Measurements from ENCODE around the gene PTEN. TPM values are rescaled to one million over a fixed set of nuclear protein-coding genes. Genes with fewer than 3 reads are reported as not detected.

The PTEN gene
- total RNA-seq, 6 experiments from 2014 or later, result 49.3 to 72.7 (median 63.5) TPM

DNA sequence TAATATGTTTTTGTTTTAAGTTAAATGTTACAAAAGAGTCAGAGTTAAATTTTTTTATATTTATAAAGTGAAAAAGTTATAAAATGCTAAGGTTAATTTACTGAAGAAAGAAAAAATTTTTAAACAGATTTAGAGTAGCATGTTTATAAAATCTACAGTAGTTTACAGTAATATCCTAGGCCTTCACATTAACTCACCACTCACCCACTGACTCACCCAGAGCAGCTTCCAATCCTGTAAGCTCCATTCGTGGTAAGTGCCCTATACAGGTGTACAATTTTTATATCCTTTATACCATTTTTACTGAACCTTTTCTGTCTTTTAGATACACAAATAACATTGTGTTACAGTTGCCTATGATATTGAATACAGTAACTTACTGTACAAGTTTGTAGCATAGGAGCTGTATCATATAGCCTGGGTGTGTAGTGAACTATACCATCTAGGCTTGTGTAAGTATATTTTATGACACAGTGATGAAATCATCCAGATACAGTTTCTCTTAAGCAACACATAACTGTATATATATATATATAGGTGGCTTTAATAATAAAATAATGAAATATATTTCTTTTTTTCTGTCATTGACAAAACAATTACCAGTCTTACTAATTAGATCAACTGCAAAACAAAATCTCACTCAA, 79.6 kb downstream of the PTEN start:
- Mint-ChIP-seq H3K36me3 (ENCODE audit: low read depth) (peaks cover 42% of the 10 kb centered on the region), H3K4me1 (ENCODE audit: low read depth) (peaks cover 60% of the 10 kb centered on the region), H3K9me3 (no peaks in the 10 kb centered on the region), H3K27me3 (ENCODE audit: insufficient read depth) (peaks cover 1% of the 10 kb centered on the region), H3K27ac (no peak overlapping the region), H3K4me3 (no peak overlapping the region)
- no peak for DNase-seq
- TF ChIP-seq, protein P1, sequence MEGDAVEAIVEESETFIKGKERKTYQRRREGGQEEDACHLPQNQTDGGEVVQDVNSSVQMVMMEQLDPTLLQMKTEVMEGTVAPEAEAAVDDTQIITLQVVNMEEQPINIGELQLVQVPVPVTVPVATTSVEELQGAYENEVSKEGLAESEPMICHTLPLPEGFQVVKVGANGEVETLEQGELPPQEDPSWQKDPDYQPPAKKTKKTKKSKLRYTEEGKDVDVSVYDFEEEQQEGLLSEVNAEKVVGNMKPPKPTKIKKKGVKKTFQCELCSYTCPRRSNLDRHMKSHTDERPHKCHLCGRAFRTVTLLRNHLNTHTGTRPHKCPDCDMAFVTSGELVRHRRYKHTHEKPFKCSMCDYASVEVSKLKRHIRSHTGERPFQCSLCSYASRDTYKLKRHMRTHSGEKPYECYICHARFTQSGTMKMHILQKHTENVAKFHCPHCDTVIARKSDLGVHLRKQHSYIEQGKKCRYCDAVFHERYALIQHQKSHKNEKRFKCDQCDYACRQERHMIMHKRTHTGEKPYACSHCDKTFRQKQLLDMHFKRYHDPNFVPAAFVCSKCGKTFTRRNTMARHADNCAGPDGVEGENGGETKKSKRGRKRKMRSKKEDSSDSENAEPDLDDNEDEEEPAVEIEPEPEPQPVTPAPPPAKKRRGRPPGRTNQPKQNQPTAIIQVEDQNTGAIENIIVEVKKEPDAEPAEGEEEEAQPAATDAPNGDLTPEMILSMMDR (IDR thresholded peaks at IDR 0.05), result no peak

DNA sequence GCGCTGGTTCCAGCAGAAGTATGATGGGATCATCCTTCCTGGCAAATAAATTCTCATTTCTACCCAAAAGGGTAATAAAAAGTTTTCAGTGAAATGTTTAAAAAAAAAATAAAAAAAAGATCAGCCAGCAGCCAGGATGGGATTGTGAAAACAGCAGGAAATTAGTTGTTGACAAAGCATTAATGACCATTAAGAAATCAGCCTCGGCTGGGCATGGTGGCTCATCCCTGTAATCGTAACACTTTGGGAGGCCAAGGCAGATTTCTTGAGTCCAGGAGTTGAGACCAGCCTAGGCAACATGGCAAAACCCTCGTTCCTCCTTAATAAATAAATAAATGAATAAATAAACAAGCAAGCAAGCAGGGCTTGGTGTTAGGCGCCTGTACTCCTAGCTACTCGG, 82.6 kb downstream of the PTEN start:
- H3K9me3 Mint-ChIP-seq, result no peaks in the 10 kb centered on the region
- TF ChIP-seq, protein P1 (IDR thresholded peaks at IDR 0.05), result no peak
- DNase-seq, result no peak
- H3K4me1 Mint-ChIP-seq (ENCODE audit: low read depth), result peaks cover 46% of the 10 kb centered on the region
- H3K36me3 Mint-ChIP-seq (ENCODE audit: low read depth), result peaks cover 37% of the 10 kb centered on the region
- no peak overlapping the region for H3K4me3 Mint-ChIP-seq
- no peak overlapping the region for H3K27ac Mint-ChIP-seq
- H3K27me3 Mint-ChIP-seq (ENCODE audit: insufficient read depth), result peaks cover 1% of the 10 kb centered on the region

DNA sequence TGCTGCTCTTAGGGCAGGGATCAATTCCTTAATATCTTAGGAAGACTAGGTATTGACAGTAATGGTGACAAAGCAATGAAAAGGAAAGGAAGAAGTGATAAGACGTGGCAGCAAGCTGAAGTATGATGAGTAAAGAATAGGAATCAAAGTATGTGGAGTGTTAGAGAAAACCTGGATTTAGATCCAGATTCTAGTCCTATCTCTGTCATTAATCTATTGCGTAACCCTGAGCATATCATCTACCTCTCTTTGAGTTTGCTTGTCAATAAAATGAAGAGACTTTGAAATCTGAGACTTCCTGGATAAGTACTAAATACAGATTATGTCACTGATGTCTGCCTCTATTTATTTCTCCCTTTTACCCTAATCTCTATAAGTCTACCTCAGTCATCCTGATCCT, 89.2 kb downstream of the PTEN start:
- H3K9me3 Mint-ChIP-seq, result no peaks in the 10 kb centered on the region
- peaks cover 42% of the 10 kb centered on the region for H3K36me3 Mint-ChIP-seq (ENCODE audit: low read depth)
- no peak for DNase-seq
- peaks cover 24% of the 10 kb centered on the region for H3K4me1 Mint-ChIP-seq (ENCODE audit: low read depth)
- TF ChIP-seq, protein P1 (IDR thresholded peaks at IDR 0.05), result no peak
- H3K4me3 Mint-ChIP-seq, result no peak overlapping the region
- peaks cover 4% of the 10 kb centered on the region for H3K27me3 Mint-ChIP-seq (ENCODE audit: insufficient read depth)
- H3K27ac Mint-ChIP-seq, result peak overlapping the region; percentile 5; the same call in 1 of the 2 replicates

DNA sequence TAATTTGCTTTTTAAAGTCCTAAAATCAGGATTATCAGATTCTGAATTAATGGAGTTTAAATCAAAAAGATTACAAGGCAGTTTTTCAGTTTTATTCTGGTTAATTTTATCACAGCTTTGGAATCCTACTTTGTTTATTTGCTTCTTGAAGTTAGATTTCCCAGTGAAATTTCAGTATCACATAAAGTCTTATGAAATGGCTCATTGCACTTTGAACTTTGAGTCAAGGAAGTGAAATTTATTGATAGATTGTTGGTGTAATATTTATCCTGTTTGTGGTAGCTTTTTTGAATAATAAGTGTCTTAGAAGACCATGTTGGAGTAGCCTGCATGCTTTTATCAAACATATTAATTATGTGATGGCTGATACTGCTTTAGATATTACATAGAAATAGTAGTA, 92.6 kb downstream of the PTEN start:
- peaks cover 40% of the 10 kb centered on the region for H3K36me3 Mint-ChIP-seq (ENCODE audit: low read depth)
- H3K27ac Mint-ChIP-seq, result no peak overlapping the region
- DNase-seq, result no peak
- TF ChIP-seq, protein P1 (IDR thresholded peaks at IDR 0.05), result no peak
- peaks cover 21% of the 10 kb centered on the region for H3K4me1 Mint-ChIP-seq (ENCODE audit: low read depth)
- H3K9me3 Mint-ChIP-seq, result no peaks in the 10 kb centered on the region
- peaks cover 4% of the 10 kb centered on the region for H3K27me3 Mint-ChIP-seq (ENCODE audit: insufficient read depth)
- H3K4me3 Mint-ChIP-seq, result no peak overlapping the region

DNA sequence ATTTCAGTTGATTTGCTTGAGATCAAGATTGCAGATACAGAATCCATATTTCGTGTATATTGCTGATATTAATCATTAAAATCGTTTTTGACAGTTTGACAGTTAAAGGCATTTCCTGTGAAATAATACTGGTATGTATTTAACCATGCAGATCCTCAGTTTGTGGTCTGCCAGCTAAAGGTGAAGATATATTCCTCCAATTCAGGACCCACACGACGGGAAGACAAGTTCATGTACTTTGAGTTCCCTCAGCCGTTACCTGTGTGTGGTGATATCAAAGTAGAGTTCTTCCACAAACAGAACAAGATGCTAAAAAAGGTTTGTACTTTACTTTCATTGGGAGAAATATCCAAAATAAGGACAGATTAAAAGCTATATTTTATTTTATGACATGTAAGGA, 94.3 kb downstream of the PTEN start:
- Mint-ChIP-seq H3K4me3 (no peak overlapping the region), H3K27ac (no peak overlapping the region), H3K36me3 (ENCODE audit: low read depth) (peaks cover 30% of the 10 kb centered on the region), H3K4me1 (ENCODE audit: low read depth) (peaks cover 29% of the 10 kb centered on the region), H3K27me3 (ENCODE audit: insufficient read depth) (peaks cover 2% of the 10 kb centered on the region; the same call in 1 of the 2 replicates), H3K9me3 (no peaks in the 10 kb centered on the region)
- no peak for DNase-seq
- TF ChIP-seq, protein P1 (IDR thresholded peaks at IDR 0.05), result no peak

Measured in HFFc6 (cell line).